Measurements from ENCODE around the gene VCP. TPM values are rescaled to one million over a fixed set of nuclear protein-coding genes. Genes with fewer than 3 reads are reported as not detected.

VCP gene
- 244 and 371 TPM in 2 replicates for total RNA-seq

DNA sequence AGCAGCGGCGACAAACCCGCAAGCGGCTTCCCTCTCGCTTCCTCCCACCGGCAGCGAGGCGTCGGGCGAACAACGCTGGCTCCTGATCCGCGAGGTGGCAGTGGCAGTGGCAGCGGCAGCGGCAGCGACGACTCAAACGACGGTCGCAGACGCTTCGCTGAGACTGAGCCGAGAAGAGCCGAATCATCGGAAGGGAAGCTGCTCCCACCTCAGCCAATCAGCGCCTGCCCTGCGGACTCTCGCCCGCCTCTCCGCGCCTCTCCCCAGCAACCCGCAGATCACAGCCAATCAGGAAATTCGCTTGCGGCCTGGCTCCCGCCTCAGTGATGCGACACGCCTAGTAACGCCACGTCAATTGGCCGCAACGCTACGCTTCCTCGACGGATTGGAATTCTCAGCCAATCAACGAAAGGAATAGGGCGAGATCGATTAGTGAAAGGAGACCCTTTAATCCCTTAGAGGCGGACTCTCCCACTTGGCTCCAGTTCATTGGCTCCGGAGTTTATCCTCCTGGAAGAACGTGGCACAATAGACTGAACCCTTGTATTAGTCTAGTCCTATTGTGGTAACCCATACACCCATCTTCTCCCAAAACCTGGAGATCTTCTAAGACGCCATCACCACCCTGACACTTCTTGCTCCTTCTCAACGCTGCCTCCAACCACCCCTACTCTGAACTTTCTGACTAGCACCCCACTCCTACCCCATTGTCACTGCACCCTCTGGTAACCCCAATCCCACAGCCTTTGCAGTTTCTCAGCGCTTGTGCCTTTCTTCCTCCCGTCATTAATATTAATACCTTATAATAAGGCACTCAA lies at the start of gene VCP:
Gene VCP, minus strand, starts transcription at position 165 of the 818 bp plus-strand sequence. CDS start 272 bp downstream, outside the sequence.
- TF ChIP-seq, protein P1, sequence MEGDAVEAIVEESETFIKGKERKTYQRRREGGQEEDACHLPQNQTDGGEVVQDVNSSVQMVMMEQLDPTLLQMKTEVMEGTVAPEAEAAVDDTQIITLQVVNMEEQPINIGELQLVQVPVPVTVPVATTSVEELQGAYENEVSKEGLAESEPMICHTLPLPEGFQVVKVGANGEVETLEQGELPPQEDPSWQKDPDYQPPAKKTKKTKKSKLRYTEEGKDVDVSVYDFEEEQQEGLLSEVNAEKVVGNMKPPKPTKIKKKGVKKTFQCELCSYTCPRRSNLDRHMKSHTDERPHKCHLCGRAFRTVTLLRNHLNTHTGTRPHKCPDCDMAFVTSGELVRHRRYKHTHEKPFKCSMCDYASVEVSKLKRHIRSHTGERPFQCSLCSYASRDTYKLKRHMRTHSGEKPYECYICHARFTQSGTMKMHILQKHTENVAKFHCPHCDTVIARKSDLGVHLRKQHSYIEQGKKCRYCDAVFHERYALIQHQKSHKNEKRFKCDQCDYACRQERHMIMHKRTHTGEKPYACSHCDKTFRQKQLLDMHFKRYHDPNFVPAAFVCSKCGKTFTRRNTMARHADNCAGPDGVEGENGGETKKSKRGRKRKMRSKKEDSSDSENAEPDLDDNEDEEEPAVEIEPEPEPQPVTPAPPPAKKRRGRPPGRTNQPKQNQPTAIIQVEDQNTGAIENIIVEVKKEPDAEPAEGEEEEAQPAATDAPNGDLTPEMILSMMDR (conservative IDR thresholded peaks at IDR 0.05; ENCODE audit: low read depth, low read length), result no peak

DNA sequence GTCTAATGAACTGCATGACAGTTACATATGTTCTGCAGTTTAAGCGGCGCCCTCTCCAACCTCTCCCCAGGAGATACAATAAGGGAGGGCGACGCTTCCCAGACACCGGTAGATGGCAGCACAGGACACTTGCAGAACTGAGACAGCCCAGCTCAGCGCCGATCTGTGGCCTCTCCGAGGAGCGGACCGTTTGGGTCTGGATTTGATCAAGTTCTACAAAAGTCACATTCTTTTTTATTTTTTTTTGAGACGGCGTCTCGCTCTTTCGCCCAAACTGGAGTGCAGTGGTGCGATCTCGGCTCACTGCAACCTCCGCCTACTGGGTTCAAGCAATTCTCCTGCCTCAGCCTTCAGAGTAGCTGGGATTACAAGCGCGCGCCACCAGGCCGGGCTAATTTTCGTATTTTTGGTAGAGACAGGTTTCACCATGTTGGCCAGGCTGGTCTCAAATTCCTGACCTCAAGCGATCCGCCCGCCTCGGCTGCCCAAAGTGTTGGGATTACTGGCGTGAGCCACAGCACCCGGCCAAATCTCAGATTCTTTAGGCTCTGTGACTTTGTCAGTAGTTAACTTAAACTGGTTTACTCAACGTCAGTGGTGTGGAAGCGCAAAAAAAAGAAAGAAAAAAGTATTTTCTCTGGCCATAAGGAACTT lies 44.6 kb upstream of the VCP start:
- peak; percentile 58 for DNase-seq (ENCODE audit: low read depth)
- TF ChIP-seq, protein P1 (conservative IDR thresholded peaks at IDR 0.05; ENCODE audit: low read depth, low read length), result peak; percentile 95
- H3K4me3 ChIP-seq (ENCODE audit: low read depth, low read length), result peak overlapping the region; percentile 97

More for the DNA sequence above, at the start of gene VCP:
- peak; percentile 90 for DNase-seq (ENCODE audit: low read depth)
- H3K4me3 ChIP-seq (ENCODE audit: low read depth, low read length), result peak within 1 kb of the TSS; percentile 93

DNA sequence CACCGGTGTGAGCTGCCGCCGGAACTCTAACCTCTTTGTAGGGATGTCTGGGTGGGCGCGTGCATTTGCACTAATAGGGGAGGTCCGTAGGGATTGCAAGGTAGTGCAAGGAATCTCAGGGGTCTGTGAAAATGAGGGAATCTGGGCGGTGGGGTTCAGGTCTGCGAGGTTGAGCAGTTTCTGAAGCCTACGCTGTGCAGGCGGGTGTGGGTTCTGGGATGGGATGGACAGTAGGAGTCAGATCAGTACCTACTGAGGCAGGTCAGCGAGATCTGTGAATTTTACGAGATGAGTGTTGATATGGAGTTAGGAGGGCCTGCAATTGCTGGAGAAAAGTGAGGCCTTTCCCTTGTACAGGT lies 44.1 kb upstream of the VCP start:
- H3K4me3 ChIP-seq (ENCODE audit: low read depth, low read length), result peak overlapping the region; percentile 97
- TF ChIP-seq, protein P1 (conservative IDR thresholded peaks at IDR 0.05; ENCODE audit: low read depth, low read length), result no peak
- no peak for DNase-seq (ENCODE audit: low read depth)

DNA sequence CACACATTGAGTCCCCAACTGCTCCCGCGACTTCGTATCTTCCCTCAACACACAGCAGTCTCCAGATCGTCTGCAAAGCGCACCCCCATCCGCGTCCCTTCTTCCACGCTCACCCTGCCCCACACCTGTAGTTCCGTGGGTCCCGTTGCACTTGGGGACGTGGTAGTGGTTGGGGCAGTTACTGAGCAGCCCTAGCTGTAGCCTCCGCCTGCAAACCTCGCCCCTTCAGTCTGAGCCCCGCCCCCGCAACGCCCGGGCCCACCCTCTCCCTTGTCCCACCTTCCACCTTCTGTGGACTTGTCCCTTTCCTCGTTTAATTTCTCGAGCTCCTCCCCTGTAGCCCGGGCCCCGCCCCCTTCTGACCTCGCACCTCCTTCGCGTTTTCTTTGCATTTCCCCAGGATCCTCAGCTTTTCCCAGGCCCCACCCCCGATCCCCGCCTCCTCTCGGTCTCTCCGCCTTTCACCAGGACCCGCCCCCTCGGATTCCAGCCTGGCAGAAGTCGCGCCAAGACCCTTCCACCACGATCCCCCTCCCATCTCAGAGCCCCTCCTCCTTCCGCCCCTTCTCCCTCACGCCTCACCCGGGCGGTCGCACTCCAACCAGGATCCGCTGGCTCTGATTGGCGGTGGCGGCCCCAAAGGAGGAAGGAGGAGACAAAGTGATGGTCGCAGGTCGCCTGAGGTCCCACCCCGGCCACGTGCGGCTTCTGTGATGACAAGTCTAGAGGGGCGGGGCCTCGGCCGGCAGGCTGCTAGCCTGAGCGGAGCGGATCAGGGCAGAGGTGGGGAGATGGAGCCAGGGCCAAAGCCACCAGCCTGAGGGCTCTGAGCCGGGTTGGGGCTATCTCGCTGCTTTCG lies 43.5 kb upstream of the VCP start, which contains the start of gene ATOSB:
Gene ATOSB, minus strand, starts transcription at position 183 of the 859 bp plus-strand sequence. CDS start 7,588 bp downstream, outside the sequence.
- peak within 1 kb of the TSS; percentile 97 for H3K4me3 ChIP-seq (ENCODE audit: low read depth, low read length)
- DNase-seq (ENCODE audit: low read depth), result peak; percentile 80
- TF ChIP-seq, protein P1 (conservative IDR thresholded peaks at IDR 0.05; ENCODE audit: low read depth, low read length), result no peak

DNA sequence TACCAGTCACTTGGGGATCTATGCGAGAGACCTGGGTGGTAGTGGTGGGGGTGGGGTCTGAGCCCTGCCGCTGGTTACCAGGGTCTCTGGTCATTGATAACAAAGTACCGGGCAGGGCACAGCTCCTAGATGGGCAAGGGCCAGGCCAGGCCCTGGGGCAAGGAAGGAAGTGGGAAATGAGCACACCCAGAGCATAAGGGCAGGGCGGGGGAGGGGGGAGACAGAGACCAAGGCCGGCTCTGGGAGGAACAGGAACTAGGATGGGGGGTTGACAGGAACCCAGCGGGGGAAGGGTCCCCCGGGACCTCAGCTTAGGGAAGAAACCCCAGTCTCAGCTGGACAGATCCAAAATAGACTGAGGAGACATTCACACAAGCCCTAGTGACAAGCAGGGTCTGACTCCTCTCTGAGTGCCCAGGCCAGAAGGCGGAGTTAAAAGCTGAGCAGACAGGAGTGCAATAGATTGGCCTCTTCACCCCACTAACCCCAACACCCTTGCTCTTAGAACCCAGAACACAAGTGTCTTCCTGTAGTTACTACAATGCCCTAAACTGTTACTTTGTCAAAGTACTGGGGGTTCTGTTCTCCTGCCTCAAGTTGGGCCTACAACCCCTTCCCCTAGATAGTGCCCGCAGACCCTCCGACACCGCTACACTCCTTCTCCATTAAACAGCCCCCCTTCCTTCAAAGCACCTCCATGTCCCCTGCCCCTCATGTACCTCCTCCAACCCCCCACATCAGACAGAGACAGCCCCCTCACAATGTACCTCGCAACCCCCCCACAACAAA lies 42.6 kb upstream of the VCP start:
- TF ChIP-seq, protein P1 (conservative IDR thresholded peaks at IDR 0.05; ENCODE audit: low read depth, low read length), result no peak
- no peak for DNase-seq (ENCODE audit: low read depth)
- H3K4me3 ChIP-seq (ENCODE audit: low read depth, low read length), result peak overlapping the region; percentile 97
